GM18909 (cell line): ENCODE results near the gene SPON1.
"Not testable (repeated sequence)": the region's sequence is repeated elsewhere in the genome, so short reads cannot be mapped to it uniquely, and the experiment has no call there.

Source experiments
- ATAC-seq: cut with Tn5 transposase; IDR thresholded peaks from one replicate; pipeline ENCODE4 v1.9.1; 2021; ENCODE audit warnings: mild to moderate bottlenecking; ENCODE audit not compliant: unreplicated experiment, poor library complexity

Gene SPON1

GRCh38 chr11:14229472-14229871, 266.9 kb downstream of the SPON1 start:
- no peak for ATAC-seq

DNA sequence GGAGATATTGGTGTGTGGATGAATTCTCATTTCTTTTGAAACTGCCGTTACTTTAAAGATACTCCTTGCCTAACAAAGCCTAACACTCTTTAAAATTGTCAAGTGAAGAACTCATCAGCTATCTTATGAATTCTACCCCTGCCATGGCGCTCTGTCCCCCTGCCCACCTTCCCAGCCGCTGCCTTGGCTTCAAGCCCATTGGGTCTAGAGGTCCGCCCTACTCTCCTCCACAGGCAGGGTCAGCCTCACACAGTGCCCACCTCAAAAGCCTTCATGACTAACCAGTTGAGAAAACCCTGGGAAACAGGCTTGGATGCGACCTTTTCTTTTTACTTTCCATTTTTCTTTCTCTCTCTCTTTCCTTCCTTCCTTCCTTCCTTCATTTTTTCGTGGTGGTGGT, 267.9 kb downstream of the SPON1 start:
- no peak for ATAC-seq

DNA sequence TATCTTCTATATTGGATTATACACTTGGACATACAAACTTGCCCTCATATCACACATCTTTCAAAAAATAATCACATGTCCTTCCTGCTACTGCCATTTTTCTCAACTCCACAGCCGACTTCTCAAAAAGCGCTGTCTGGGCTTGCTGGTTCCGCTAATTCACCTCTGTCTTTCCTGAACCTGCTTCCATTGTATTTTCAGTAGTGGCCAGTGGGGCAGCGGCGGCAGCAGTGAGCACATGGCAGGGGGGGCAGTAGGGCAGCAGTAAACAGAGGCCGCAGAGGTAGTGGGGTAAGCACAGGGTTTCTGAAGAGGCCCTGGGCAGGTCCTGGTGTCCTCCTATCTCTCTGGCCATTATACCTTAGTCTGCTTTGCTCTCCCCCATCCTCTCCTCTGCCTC, 270.1 kb downstream of the SPON1 start:
- no peak for ATAC-seq

- no peak for ATAC-seq
Measured at GRCh38 chr11:14234446-14234845, 271.9 kb downstream of the SPON1 start.

DNA sequence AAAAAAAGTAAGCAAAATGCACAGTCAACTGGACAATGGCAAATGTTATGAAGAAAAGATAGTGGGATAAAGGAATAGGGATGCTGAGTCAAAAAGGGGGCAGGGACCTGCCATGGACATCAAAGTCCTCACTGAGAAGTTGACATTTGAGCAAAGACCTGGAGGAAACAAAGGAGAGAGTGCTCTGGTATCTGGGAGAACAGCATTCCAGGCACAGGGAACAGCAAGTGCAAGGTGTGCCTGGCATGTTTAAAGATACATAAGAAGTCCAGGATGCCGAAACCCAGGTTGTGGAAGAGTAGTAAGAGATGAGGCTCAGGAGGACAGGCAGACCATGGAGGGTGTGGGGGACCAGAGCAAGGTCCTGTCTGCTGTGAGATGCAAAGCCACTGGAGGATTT, 273.2 kb downstream of the SPON1 start:
- ATAC-seq = no peak

GRCh38 chr11:14237444-14237961, 275.0 kb downstream of the SPON1 start:
- ATAC-seq = peak; percentile 97

DNA sequence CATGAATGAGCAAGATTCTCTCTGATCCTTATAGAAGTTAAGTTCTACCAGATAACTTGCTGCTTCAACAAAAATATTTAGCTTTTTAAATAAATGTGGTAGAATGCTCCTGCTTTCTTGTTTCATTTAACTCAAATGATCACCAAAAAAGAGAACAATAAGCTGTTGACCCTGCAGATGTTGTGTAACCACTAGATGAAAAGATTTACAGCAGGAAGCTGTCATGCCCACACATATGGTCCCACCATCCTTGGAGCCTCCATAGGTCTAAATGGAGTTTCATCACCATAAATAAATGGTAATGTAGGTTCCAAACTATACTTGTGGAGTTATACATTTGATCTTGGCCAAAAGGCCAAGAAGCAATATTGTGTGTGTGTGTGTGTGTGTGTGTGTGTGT, 277.7 kb downstream of the SPON1 start:
- ATAC-seq = no peak

- ATAC-seq = no peak
Measured at GRCh38 chr11:14240951-14241350, 278.4 kb downstream of the SPON1 start.

DNA sequence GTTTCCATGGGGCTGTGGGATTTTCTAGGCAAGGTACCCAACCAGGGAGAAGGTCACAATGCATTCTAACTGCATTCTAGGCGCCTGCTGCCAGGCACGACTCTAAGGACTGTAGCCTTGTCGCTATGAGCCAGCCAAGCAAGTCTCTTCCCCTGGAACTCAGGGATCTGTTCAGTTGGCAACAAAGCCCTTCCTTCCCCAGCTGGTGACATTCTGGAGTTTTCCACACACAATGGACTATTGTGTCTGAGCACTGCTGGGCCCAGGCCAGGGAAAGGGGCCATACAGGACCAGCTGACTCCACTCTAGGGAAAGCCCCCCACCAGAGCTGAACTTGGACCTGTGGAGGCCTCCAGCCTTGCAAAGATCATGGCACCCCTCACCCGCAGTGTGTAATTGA, 279.7 kb downstream of the SPON1 start:
- ATAC-seq = no peak

GRCh38 chr11:14242733-14243132, 280.2 kb downstream of the SPON1 start:
- no peak for ATAC-seq

DNA sequence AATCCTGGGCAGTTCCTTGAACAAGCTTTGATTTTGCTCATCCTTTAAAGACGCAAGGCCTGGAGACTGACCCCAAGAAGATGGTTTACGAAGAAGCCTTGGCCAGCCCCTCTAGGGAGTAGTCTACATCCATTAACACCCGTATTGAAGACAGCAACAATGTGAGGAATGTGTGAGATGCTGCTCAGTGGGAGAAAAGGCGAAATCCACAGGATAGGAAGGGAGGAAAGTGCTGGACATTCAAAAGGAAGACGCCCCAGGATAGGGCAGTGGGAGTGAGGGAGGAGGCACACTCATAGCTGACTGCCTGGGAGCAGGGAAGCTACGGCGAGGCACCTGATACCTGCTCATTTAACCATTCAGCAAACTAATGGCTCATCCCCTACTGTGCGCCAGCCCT, 282.4 kb downstream of the SPON1 start:
- ATAC-seq = no peak

GRCh38 chr11:14245444-14245843, 282.9 kb downstream of the SPON1 start:
- no peak for ATAC-seq

DNA sequence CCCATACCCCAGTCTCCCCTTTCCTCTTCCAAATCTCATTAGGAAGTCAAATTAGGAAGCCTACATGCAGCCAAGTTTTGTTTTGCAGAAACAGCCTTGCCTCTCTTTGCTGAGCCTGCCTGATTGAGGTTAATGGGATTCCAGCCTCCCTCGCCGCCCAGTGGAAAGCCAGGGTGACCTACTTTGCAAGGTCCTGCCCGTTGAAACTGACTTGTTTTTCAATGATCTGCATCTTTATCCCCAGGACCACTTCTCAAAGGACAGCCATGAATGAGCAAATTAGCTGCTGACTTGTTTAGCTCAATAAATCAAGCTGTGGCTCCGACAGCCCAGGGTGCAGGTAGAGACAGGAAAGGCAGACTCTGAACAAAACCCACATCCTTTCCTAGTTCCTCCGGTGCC, 286.1 kb downstream of the SPON1 start:
- ATAC-seq = no peak

- ATAC-seq = no peak
Measured at GRCh38 chr11:14249121-14249963, 286.8 kb downstream of the SPON1 start.

DNA sequence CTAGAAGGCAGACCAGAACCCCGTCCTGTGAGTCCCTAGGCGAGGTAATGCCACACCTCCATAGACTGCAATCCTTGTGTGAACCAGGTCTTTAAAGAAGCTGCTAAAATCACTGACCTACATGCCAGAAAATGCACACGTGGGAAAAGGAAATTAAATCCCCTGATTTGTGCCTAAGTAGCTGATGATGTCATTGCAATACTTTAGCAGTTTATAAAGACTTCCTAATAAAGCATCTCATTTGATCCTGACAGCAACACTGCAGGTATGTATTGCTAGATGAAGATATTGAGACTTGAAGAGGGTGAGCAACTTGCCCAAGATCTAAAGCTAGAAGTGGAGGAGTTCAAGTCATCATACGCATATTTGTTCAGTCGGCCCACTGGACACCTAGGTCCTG, 289.2 kb downstream of the SPON1 start:
- ATAC-seq = no peak

GRCh38 chr11:14252501-14252900, 290.0 kb downstream of the SPON1 start:
- ATAC-seq = not testable (repeated sequence)

DNA sequence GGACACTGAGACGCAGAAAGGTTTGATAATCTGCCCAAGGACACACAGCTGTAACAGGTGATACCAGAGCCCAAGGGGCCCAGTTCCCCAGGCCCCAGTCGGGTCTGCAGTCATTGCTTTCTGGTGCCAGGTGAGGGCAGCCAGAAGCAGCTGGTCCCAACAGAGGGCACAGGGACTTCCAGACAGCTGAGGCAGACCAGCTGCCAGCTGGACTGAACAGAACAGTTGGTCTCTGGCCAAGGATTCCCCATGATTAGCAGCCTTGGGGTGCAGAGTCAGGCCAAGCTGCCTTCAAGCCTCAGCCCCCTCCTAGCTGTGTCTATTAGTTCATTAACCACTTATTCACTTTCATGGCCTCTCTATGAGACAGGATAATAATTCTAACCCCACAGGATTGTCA, 290.9 kb downstream of the SPON1 start:
- no peak for ATAC-seq

DNA sequence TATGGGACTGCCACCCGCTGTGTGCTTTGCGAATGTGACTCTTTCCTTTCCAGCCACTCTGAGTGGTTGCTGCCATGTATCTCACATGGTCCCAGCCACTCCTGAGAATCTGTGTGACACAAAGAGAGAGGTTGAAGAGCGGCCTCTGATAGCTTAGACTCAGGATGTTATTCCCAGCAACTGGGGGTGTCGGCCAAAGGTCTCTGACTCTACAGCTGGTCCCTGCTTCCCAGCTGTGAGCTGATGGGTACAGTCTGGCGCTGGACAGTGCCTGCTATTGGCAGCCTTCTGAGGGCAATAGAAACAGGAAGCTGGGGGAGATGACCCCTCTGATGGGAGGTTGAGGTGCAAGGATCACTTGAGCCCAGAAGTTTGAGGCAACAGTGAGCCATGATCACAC, 291.3 kb downstream of the SPON1 start:
- no peak for ATAC-seq

DNA sequence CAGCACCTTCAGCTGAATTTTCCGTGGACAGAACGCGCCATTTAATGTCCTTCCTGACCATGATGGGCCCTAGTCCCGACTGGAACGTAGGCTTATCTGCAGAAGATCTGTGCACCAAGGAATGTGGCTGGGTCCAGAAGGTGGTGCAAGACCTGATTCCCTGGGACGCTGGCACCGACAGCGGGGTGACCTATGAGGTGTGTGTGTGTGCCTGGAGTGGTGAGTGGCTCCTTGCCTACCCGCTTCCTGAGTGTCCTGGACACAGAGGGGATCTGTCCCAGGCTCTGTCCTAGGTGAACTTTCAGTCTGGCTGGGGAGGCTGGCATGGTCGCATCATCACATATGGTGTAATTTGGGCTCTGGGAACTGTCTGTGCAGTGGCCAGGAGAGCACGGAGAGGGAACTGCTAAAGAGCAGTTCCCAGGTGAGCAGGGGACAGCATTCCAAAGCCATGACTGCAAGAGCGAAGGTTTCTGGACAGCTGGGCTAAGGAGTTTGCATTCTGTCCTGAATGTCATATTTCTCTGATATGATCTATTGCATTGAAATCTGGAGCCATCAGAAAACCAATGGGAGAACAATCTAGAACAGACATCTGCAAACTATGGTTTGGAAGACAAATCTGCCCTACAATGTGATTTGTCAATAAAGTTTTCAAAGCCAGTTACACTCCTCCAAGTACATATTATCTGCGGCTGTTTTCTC, 292.2 kb downstream of the SPON1 start:
- no peak for ATAC-seq

GRCh38 chr11:14255238-14255534, 292.7 kb downstream of the SPON1 start:
- no peak for ATAC-seq

GRCh38 chr11:14258221-14258935, 295.9 kb downstream of the SPON1 start:
- no peak for ATAC-seq
